Loucy (cell line): ENCODE data around the gene ATP11A.

ENCODE experiments used
- H2AFZ ChIP-seq: fragments of 200-600 bp; sonication (generic); 2 replicates; pipeline ENCODE4 v1.6.0; 2016; ENCODE audit warnings: antibody characterized with exemption, mild to moderate bottlenecking, low read length, moderate library complexity
- H3F3A ChIP-seq: fragments of 200-600 bp; 2 replicates; pipeline ENCODE4 v1.6.0; 2016; ENCODE audit warnings: antibody characterized with exemption, low read depth, mild to moderate bottlenecking
- H3K27me3 ChIP-seq: fragments of 200-600 bp; sonication (generic); 2 replicates; pipeline ENCODE4 v1.6.1; 2014; ENCODE audit warnings: low read length, mild to moderate bottlenecking; ENCODE audit not compliant: insufficient read depth, poor library complexity, severe bottlenecking
- H3K36me3 ChIP-seq: fragments of 200-600 bp; sonication (generic); 2 replicates; pipeline ENCODE4 v1.6.1; 2016; ENCODE audit warnings: low read length; ENCODE audit not compliant: insufficient read depth
- H3K4me1 ChIP-seq: fragments of 200-600 bp; sonication (generic); 2 replicates; pipeline ENCODE4 v1.5.1; 2014; ENCODE audit warnings: low read length, mild to moderate bottlenecking; ENCODE audit not compliant: insufficient read depth, poor library complexity, severe bottlenecking
- H3K4me2 ChIP-seq: fragments of 200-600 bp; sonication (generic); 2 replicates; pipeline ENCODE4 v1.6.0; 2014; ENCODE audit warnings: antibody characterized with exemption, low read length, low read depth, mild to moderate bottlenecking; ENCODE audit not compliant: poor library complexity, severe bottlenecking
- H3K4me3 ChIP-seq: fragments of 200-600 bp; sonication (generic); 2 replicates; pipeline ENCODE4 v1.5.1; 2014; ENCODE audit warnings: low read length, mild to moderate bottlenecking, mixed read lengths; ENCODE audit not compliant: poor library complexity, severe bottlenecking
- H3K79me2 ChIP-seq: fragments of 200-600 bp; sonication (generic); 2 replicates; pipeline ENCODE4 v1.6.1; 2014; ENCODE audit warnings: low read length; ENCODE audit not compliant: insufficient read depth
- H3K9ac ChIP-seq: fragments of 200-600 bp; sonication (generic); 2 replicates; pipeline ENCODE4 v1.6.0; 2014; ENCODE audit warnings: mild to moderate bottlenecking, low read depth, low read length, moderate library complexity; ENCODE audit not compliant: poor library complexity, severe bottlenecking
- H3K9me2 ChIP-seq: fragments of 200-600 bp; sonication (generic); replicated peaks from 2 replicates; pipeline ENCODE4 v1.6.1; 2016; ENCODE audit warnings: low read depth, low read length, mixed read lengths
- H3K9me3 ChIP-seq: fragments of 200-600 bp; sonication (generic); 2 replicates; pipeline ENCODE4 v1.6.1; 2014; ENCODE audit warnings: mild to moderate bottlenecking, antibody characterized with exemption, low read length, low read depth; ENCODE audit not compliant: insufficient read depth
- H4K20me1 ChIP-seq: fragments of 200-600 bp; sonication (generic); 2 replicates; pipeline ENCODE4 v1.6.0; 2014; ENCODE audit warnings: antibody characterized with exemption, low read length, mild to moderate bottlenecking; ENCODE audit not compliant: insufficient read depth, poor library complexity, severe bottlenecking
- CTCF ChIP-seq: fragments of 200-600 bp; sonication (generic); conservative IDR thresholded peaks from 2 replicates; pipeline ENCODE4 v1.5.1; 2014; ENCODE audit warnings: mild to moderate bottlenecking, antibody characterized with exemption, low read length
- EZH2phosphoT487 ChIP-seq: fragments of 200-600 bp; IDR thresholded peaks from 2 replicates; pipeline ENCODE4 v1.6.1; 2018; ENCODE audit warnings: antibody characterized with exemption, mild to moderate bottlenecking, moderate library complexity, borderline replicate concordance

The ATP11A gene

GRCh38 chr13:112814905-112815585 lies 125.2 kb downstream of the ATP11A start:
- TF ChIP-seq EZH2phosphoT487 (no peak), CTCF (no peak)
- Histone ChIP-seq H2AFZ (no peak overlapping the region), H4K20me1 (no peaks in the 10 kb centered on the region), H3K4me1 (no peaks in the 10 kb centered on the region), H3K9me2 (no peaks in the 10 kb centered on the region), H3K27me3 (no peaks in the 10 kb centered on the region), H3K4me2 (no peak overlapping the region), H3K79me2 (no peaks in the 10 kb centered on the region), H3K36me3 (peaks cover 36% of the 10 kb centered on the region; the same call in 1 of the 2 replicates), H3K9ac (no peak overlapping the region), H3F3A (no peaks in the 10 kb centered on the region), H3K9me3 (no peaks in the 10 kb centered on the region; the same call in 1 of the 2 replicates), H3K4me3 (no peak overlapping the region)

GRCh38 chr13:112815871-112816270 lies 126.0 kb downstream of the ATP11A start:
- H3K9me3 ChIP-seq, result no peaks in the 10 kb centered on the region; the same call in 1 of the 2 replicates
- H2AFZ ChIP-seq, result no peak overlapping the region
- no peaks in the 10 kb centered on the region for H3K79me2 ChIP-seq
- H3K36me3 ChIP-seq, result peaks cover 38% of the 10 kb centered on the region; the same call in 1 of the 2 replicates
- H3K27me3 ChIP-seq, result no peaks in the 10 kb centered on the region
- no peak overlapping the region for H3K4me3 ChIP-seq
- no peaks in the 10 kb centered on the region for H4K20me1 ChIP-seq
- H3F3A ChIP-seq, result no peaks in the 10 kb centered on the region
- H3K9me2 ChIP-seq, result no peaks in the 10 kb centered on the region
- H3K9ac ChIP-seq, result no peak overlapping the region
- TF ChIP-seq CTCF (no peak), EZH2phosphoT487 (no peak)
- no peaks in the 10 kb centered on the region for H3K4me1 ChIP-seq
- no peak overlapping the region for H3K4me2 ChIP-seq

GRCh38 chr13:112818040-112818697 lies 128.3 kb downstream of the ATP11A start:
- H3K27me3 ChIP-seq, result no peaks in the 10 kb centered on the region
- H3K4me3 ChIP-seq, result no peak overlapping the region
- H3K4me2 ChIP-seq, result no peak overlapping the region
- peaks cover 38% of the 10 kb centered on the region; the same call in 1 of the 2 replicates for H3K36me3 ChIP-seq
- no peaks in the 10 kb centered on the region for H4K20me1 ChIP-seq
- no peaks in the 10 kb centered on the region for H3K4me1 ChIP-seq
- no peaks in the 10 kb centered on the region for H3K9me2 ChIP-seq
- no peak overlapping the region for H3K9ac ChIP-seq
- H3K9me3 ChIP-seq, result no peaks in the 10 kb centered on the region; the same call in 1 of the 2 replicates
- H3F3A ChIP-seq, result no peaks in the 10 kb centered on the region
- TF ChIP-seq CTCF (no peak), EZH2phosphoT487 (no peak)
- no peaks in the 10 kb centered on the region for H3K79me2 ChIP-seq
- no peak overlapping the region for H2AFZ ChIP-seq
